ENCODE measurements around the gene PIK3R6. TPM values are rescaled to one million over a fixed set of nuclear protein-coding genes. Genes with fewer than 3 reads are reported as not detected.

The PIK3R6 gene
- total and polyA plus RNA-seq, 2 donors (not counting 1 experiment from before 2014, with no cell fraction given) = 2.8 to 11.0 TPM

DNA sequence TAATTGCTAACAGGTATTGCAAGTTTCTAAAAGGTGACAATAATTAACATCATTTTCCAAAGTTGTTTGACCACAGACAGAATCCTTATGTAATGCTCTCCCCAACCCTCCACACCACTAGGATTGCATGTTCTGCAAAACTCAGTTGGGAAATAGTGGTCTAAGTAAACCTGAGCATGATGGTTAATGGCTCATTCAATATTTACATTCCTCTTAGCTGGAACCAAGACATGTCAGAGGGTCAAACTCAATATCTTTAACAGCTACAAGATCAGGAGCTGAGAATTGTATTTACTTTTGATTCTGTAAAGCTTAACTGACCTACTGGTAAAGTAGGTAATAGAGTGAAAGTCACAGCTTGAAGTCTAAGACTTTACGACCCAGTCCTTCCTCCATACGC, 78.5 kb downstream of the PIK3R6 start:
- Histone ChIP-seq H3K4me3 (ENCODE audit: control extremely low read depth in 1 of 5, extremely low read depth in 1 of 5, insufficient read depth in 1 of 5, low read depth in 2 of 5, low read length in 4 of 5) (no peak overlapping the region), H3K79me2 (ENCODE audit: control insufficient read depth, insufficient read depth, low read length) (no peaks in the 10 kb centered on the region), H3K9ac (ENCODE audit: low read length) (no peak overlapping the region), H2AFZ (ENCODE audit: insufficient read depth, low read depth, low read length, poor library complexity, severe bottlenecking) (no peak overlapping the region), H3K27me3 (replicated peaks in 1 of 4; ENCODE audit: control extremely low read depth in 1 of 4, control insufficient read depth in 3 of 4, insufficient read depth in 4 of 4, low read length in 3 of 4) (peaks cover 0 to 6% (median 0%) of the 10 kb centered on the region in 4 experiments), H3K9me3 (ENCODE audit: control extremely low read depth in 1 of 3, control insufficient read depth in 2 of 3, insufficient read depth in 1 of 3, low read length in 2 of 3) (peaks cover 0 to 7% (median 1%) of the 10 kb centered on the region in 3 donors), H3K4me1 (ENCODE audit: control insufficient read depth in 2 of 2, insufficient read depth in 2 of 2, low read length in 2 of 2) (peaks cover 6 to 8% of the 10 kb centered on the region in 2 donors), H3K27ac (ENCODE audit: low read length in 2 of 2) (no peak overlapping the region), H3K36me3 (replicated peaks in 1 of 2; ENCODE audit: control extremely low read depth in 1 of 2, control insufficient read depth in 1 of 2, extremely low read depth in 1 of 2, insufficient read depth in 2 of 2, low read length in 1 of 2) (no peaks in the 10 kb centered on the region), H3K4me2 (replicated peaks; ENCODE audit: low read depth, low read length, poor library complexity, severe bottlenecking) (no peak overlapping the region), H4K20me1 (ENCODE audit: control insufficient read depth, insufficient read depth, low read length, poor library complexity, severe bottlenecking) (no peaks in the 10 kb centered on the region)
- Mint-ChIP-seq H3K4me3 (no peak overlapping the region), H3K9me3 (ENCODE audit: insufficient read depth) (peaks cover 1% of the 10 kb centered on the region), H3K4me1 (peaks cover 8% of the 10 kb centered on the region), H3K27ac (no peak overlapping the region), H3K27me3 (peaks cover 6% of the 10 kb centered on the region)
- ATAC-seq (ENCODE audit: low read depth) (no peak), DNase-seq (no peak)
- WGBS (ENCODE audit: insufficient coverage) = 95% methylated on average over 2 of the region's 2 CpGs
- POLR2A ChIA-PET = no interaction called here
- TF ChIP-seq, protein P1, sequence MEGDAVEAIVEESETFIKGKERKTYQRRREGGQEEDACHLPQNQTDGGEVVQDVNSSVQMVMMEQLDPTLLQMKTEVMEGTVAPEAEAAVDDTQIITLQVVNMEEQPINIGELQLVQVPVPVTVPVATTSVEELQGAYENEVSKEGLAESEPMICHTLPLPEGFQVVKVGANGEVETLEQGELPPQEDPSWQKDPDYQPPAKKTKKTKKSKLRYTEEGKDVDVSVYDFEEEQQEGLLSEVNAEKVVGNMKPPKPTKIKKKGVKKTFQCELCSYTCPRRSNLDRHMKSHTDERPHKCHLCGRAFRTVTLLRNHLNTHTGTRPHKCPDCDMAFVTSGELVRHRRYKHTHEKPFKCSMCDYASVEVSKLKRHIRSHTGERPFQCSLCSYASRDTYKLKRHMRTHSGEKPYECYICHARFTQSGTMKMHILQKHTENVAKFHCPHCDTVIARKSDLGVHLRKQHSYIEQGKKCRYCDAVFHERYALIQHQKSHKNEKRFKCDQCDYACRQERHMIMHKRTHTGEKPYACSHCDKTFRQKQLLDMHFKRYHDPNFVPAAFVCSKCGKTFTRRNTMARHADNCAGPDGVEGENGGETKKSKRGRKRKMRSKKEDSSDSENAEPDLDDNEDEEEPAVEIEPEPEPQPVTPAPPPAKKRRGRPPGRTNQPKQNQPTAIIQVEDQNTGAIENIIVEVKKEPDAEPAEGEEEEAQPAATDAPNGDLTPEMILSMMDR (IDR thresholded peaks at IDR 0.05) = no peak
- no peak for TF ChIP-seq EZH2 (IDR thresholded peaks at IDR 0.05; ENCODE audit: borderline replicate concordance, insufficient read depth, low read depth, low read length, poor library complexity, severe bottlenecking)
- intact Hi-C loops (cut with micrococcal nuclease) = no loop called here
- CTCF ChIA-PET = interaction anchor here (0.8 kb wide), 1 partner anchor 11 kb away, joined by 3 read pairs; the partner anchor contains the start of gene MFSD6L

GRCh38 chr17:8785547-8786413, 81.7 kb downstream of the PIK3R6 start:
- no peak overlapping the region for H3K4me3 Mint-ChIP-seq
- Histone ChIP-seq H3K79me2 (ENCODE audit: control insufficient read depth, insufficient read depth, low read length) (no peaks in the 10 kb centered on the region), H3K9me3 (ENCODE audit: control extremely low read depth in 1 of 3, control insufficient read depth in 2 of 3, insufficient read depth in 1 of 3, low read length in 2 of 3) (peaks cover 0 to 1% (median 0%) of the 10 kb centered on the region in 3 donors), H4K20me1 (ENCODE audit: control insufficient read depth, insufficient read depth, low read length, poor library complexity, severe bottlenecking) (no peaks in the 10 kb centered on the region), H2AFZ (ENCODE audit: insufficient read depth, low read depth, low read length, poor library complexity, severe bottlenecking) (peak overlapping the region; percentile 47), H3K4me3 (ENCODE audit: control extremely low read depth in 1 of 5, extremely low read depth in 1 of 5, insufficient read depth in 1 of 5, low read depth in 2 of 5, low read length in 4 of 5) (no peak overlapping the region), H3K27me3 (replicated peaks in 1 of 4; ENCODE audit: control extremely low read depth in 1 of 4, control insufficient read depth in 3 of 4, insufficient read depth in 4 of 4, low read length in 3 of 4) (peaks cover 0 to 6% (median 0%) of the 10 kb centered on the region in 4 experiments), H3K4me2 (replicated peaks; ENCODE audit: low read depth, low read length, poor library complexity, severe bottlenecking) (peak overlapping the region; percentile 24), H3K9ac (ENCODE audit: low read length) (no peak overlapping the region), H3K27ac (ENCODE audit: low read length in 2 of 2) (no peak overlapping the region), H3K36me3 (replicated peaks in 1 of 2; ENCODE audit: control extremely low read depth in 1 of 2, control insufficient read depth in 1 of 2, extremely low read depth in 1 of 2, insufficient read depth in 2 of 2, low read length in 1 of 2) (no peaks in the 10 kb centered on the region), H3K4me1 (ENCODE audit: control insufficient read depth in 2 of 2, insufficient read depth in 2 of 2, low read length in 2 of 2) (peaks cover 3 to 6% of the 10 kb centered on the region in 2 donors)
- POLR2A ChIA-PET = no interaction called here
- peaks cover 2% of the 10 kb centered on the region for H3K9me3 Mint-ChIP-seq (ENCODE audit: insufficient read depth)
- CTCF ChIA-PET = interaction anchor here (0.6 to 3.6 kb wide), 42 partner anchors 9 to 729 kb away, joined by 3 to 41 read pairs (median 4); partner anchors contain the start of genes MFSD6L, NDEL1 and PIK3R5
- DNase-seq = peak; percentile 68
- H3K27ac Mint-ChIP-seq = no peak overlapping the region
- no peak for ATAC-seq (ENCODE audit: low read depth)
- TF ChIP-seq, protein P1 (IDR thresholded peaks at IDR 0.05) = peak; percentile 94
- no peak for TF ChIP-seq EZH2 (IDR thresholded peaks at IDR 0.05; ENCODE audit: borderline replicate concordance, insufficient read depth, low read depth, low read length, poor library complexity, severe bottlenecking)
- peaks cover 2% of the 10 kb centered on the region for H3K4me1 Mint-ChIP-seq
- peaks cover 6% of the 10 kb centered on the region for H3K27me3 Mint-ChIP-seq
- intact Hi-C loops (cut with micrococcal nuclease) = loop anchor here (1.0 kb wide), 1 partner anchor 402 kb away; the partner anchor contains the start of gene RPL26
- 31% methylated on average over 19 of the region's 19 CpGs for WGBS (ENCODE audit: insufficient coverage)

Measured in B cell (primary cell).